Caco-2 (cell line): ENCODE results near the gene STAG2. TPM values are rescaled to one million over a fixed set of nuclear protein-coding genes. Genes with fewer than 3 reads are reported as not detected.

ENCODE experiments used
- BruUV-seq: library from RNA; stranded (reverse); fragments of 400-500 nt; replicated peaks from 2 replicates; lab custom pipeline; 2021; lab: Mats Ljungman, UMichigan
- CTCF ChIA-PET: fragments of 300-600 bp; sonication (Branson Sonifier 250); formaldehyde crosslinking; loops from one replicate; lab custom pipeline; 2022; ENCODE audit warnings: antibody characterized with exemption; lab: Charles Lee
- POLR2A ChIA-PET: fragments of 300-600 bp; sonication (Branson Sonifier 250); formaldehyde crosslinking; loops from one replicate; lab custom pipeline; 2022; ENCODE audit warnings: antibody characterized with exemption; lab: Charles Lee
- DNase-seq, 2 experiments: peaks; one replicate each; pipeline versions ENCODE4 v3.0.0 to v3.0.0-alpha.2; 2020 to 2022
- H3K27me3 ChIP-seq: replicated peaks from 2 replicates; pipeline ENCODE4 v1.6.0; 2011; ENCODE audit warnings: low read length; ENCODE audit not compliant: control insufficient read depth, insufficient read depth
- H3K36me3 ChIP-seq: 2 replicates; pipeline ENCODE4 v1.5.1; 2011; ENCODE audit warnings: low read length; ENCODE audit not compliant: control insufficient read depth, insufficient read depth
- H3K4me1 ChIP-seq: fragments of 250-450 bp; sonication (Bioruptor Pico); 2 replicates; pipeline ENCODE4 v1.5.1; 2020; ENCODE audit warnings: mild to moderate bottlenecking
- H3K4me3 ChIP-seq: 2 replicates; pipeline ENCODE4 v1.5.1; 2011; ENCODE audit warnings: low read depth, mild to moderate bottlenecking, control low read depth, low read length
- H3K9me3 ChIP-seq: fragments of 250-450 bp; sonication (Bioruptor Pico); 2 replicates; pipeline ENCODE4 v1.5.1; 2020; ENCODE audit warnings: mild to moderate bottlenecking, moderate library complexity
- H3K27ac Mint-ChIP-seq: one replicate; pipeline ENCODE4 v1.8.0; 2022; ENCODE audit warnings: mixed read lengths; ENCODE audit not compliant: unreplicated experiment
- H3K27me3 Mint-ChIP-seq: one replicate; pipeline ENCODE4 v1.8.0; 2022; ENCODE audit warnings: mixed read lengths; ENCODE audit not compliant: insufficient read depth, unreplicated experiment
- H3K36me3 Mint-ChIP-seq: one replicate; pipeline ENCODE4 v1.8.0; 2022; ENCODE audit warnings: mild to moderate bottlenecking, mixed read lengths; ENCODE audit not compliant: insufficient read depth, unreplicated experiment
- H3K4me1 Mint-ChIP-seq: one replicate; pipeline ENCODE4 v1.8.0; 2022; ENCODE audit warnings: low read depth, mixed read lengths; ENCODE audit not compliant: unreplicated experiment
- H3K4me3 Mint-ChIP-seq: one replicate; pipeline ENCODE4 v1.8.0; 2022; ENCODE audit warnings: mild to moderate bottlenecking, moderate library complexity, mixed read lengths; ENCODE audit not compliant: unreplicated experiment
- H3K9me3 Mint-ChIP-seq: one replicate; pipeline ENCODE4 v1.8.0; 2022; ENCODE audit warnings: mixed read lengths; ENCODE audit not compliant: unreplicated experiment
- intact Hi-C: fragments of 100-400 bp; cut with micrococcal nuclease; formaldehyde crosslinking; loops from one replicate; pipeline ENCODE4 v1.10.0; 2022; ENCODE audit not compliant: unreplicated experiment
- total RNA-seq: library from RNA; stranded (reverse); gene quantifications from 2 replicates; pipeline ENCODE4 v1.2.3, GENCODE V29; 2022
- TF ChIP-seq, protein P1 (sequence below), 2 experiments: fragments of 200-600 bp in 1 of 2; IDR thresholded peaks; 1 replicate in 1 of 2; 2 replicates in 1 of 2; pipeline versions ENCODE4 v1.5.1 to v1.8.0; 2011 to 2022; ENCODE audit warnings: antibody characterized with exemption in 1 of 2, control low read depth in 1 of 2, inconsistent platforms in 1 of 2, low read depth in 1 of 2, low read length in 1 of 2, mild to moderate bottlenecking in 1 of 2, moderate library complexity in 1 of 2; ENCODE audit not compliant: insufficient read depth in 1 of 2, severe bottlenecking in 1 of 2, unreplicated experiment in 1 of 2

Gene STAG2
- total RNA-seq, 1 experiment from 2014 or later = 65.1 TPM

DNA sequence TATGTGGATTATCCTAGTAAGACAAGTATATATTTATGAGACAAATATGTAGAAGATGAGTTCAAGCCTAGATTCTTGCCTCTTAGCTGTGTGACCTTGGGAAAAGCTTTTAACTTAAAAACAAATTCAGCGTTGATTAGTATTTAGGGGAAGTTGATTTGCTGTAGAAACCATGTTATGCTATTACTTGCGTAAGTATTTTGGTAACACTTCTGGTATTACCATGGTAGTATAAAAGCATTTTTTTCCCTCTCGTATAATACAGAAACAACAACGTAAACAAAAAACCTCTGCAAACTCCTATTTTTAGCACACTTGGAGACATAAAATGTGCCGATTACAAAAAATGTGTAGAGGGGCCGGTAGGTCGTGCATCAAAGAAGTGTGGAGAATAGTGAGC, 33.2 kb downstream of the STAG2 start:
- Mint-ChIP-seq H3K4me3 (no peak overlapping the region), H3K27ac (no peak overlapping the region), H3K4me1 (peaks cover 6% of the 10 kb centered on the region), H3K27me3 (no peaks in the 10 kb centered on the region), H3K36me3 (no peaks in the 10 kb centered on the region), H3K9me3 (no peaks in the 10 kb centered on the region)
- no TSS peak for BruUV-seq
- Histone ChIP-seq H3K4me1 (0 out of 2 replicates have a peak, but pooled peaks cover 4% of the 10 kb centered on the region), H3K36me3 (no peaks in the 10 kb centered on the region), H3K4me3 (no peak overlapping the region), H3K9me3 (no peaks in the 10 kb centered on the region), H3K27me3 (no peaks in the 10 kb centered on the region)
- TF ChIP-seq, protein P1, sequence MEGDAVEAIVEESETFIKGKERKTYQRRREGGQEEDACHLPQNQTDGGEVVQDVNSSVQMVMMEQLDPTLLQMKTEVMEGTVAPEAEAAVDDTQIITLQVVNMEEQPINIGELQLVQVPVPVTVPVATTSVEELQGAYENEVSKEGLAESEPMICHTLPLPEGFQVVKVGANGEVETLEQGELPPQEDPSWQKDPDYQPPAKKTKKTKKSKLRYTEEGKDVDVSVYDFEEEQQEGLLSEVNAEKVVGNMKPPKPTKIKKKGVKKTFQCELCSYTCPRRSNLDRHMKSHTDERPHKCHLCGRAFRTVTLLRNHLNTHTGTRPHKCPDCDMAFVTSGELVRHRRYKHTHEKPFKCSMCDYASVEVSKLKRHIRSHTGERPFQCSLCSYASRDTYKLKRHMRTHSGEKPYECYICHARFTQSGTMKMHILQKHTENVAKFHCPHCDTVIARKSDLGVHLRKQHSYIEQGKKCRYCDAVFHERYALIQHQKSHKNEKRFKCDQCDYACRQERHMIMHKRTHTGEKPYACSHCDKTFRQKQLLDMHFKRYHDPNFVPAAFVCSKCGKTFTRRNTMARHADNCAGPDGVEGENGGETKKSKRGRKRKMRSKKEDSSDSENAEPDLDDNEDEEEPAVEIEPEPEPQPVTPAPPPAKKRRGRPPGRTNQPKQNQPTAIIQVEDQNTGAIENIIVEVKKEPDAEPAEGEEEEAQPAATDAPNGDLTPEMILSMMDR (IDR thresholded peaks at IDR 0.05; ENCODE audit: insufficient read depth in 1 of 2, low read depth in 1 of 2, low read length in 1 of 2, severe bottlenecking in 1 of 2, unreplicated experiment in 1 of 2) = no peak
- DNase-seq = no peak
- intact Hi-C loops = no loop called here
- CTCF ChIA-PET = no interaction called here
- POLR2A ChIA-PET = no interaction called here

DNA sequence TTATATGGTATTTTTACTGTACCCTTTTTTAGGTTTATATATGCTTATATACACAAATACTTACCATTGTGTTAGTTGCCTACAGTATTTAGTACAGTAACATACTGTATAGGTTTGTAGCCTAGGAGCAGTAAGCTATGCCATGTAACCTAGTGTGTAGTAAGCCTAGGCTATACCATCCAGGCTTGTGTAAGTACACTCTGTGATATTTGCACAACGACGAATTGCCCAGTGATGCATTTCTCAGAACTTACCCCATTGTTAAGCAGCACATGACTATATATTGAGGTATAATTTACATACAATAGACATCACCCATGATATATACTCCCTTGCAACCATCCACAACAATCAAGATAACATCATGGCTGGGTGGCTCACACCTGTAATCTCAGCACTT, 40.1 kb downstream of the STAG2 start:
- Mint-ChIP-seq H3K27ac (no peak overlapping the region), H3K27me3 (no peaks in the 10 kb centered on the region), H3K4me3 (no peak overlapping the region), H3K4me1 (no peaks in the 10 kb centered on the region), H3K36me3 (no peaks in the 10 kb centered on the region), H3K9me3 (no peaks in the 10 kb centered on the region)
- intact Hi-C loops = no loop called here
- TF ChIP-seq, protein P1 (IDR thresholded peaks at IDR 0.05; ENCODE audit: insufficient read depth in 1 of 2, low read depth in 1 of 2, low read length in 1 of 2, severe bottlenecking in 1 of 2, unreplicated experiment in 1 of 2) = no peak
- H3K36me3 ChIP-seq = no peaks in the 10 kb centered on the region
- CTCF ChIA-PET = no interaction called here
- no peaks in the 10 kb centered on the region for H3K9me3 ChIP-seq
- no TSS peak for BruUV-seq
- no peak for DNase-seq
- POLR2A ChIA-PET = no interaction called here
- no peak overlapping the region for H3K4me3 ChIP-seq
- H3K27me3 ChIP-seq = no peaks in the 10 kb centered on the region
- H3K4me1 ChIP-seq = no peaks in the 10 kb centered on the region

DNA sequence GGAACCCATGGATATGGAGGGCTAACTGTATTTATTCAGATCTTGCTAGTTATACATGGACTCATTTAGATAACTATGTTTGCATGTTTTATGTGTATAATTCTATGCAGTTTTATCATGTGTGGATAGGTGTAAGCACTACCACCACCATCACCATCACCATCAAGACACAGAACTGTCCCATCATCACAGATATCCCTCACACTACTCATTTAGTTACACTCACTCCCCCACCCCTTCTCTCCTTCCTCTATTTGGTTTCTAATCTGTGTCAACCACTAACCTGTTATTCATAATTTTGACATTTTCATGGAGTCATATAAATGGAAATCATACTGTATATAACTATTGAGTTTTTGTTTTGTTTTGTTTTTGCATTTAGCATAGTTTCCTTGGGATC, 43.7 kb downstream of the STAG2 start:
- CTCF ChIA-PET = no interaction called here
- Histone ChIP-seq H3K4me1 (no peaks in the 10 kb centered on the region), H3K36me3 (no peaks in the 10 kb centered on the region), H3K9me3 (no peaks in the 10 kb centered on the region), H3K4me3 (no peak overlapping the region), H3K27me3 (no peaks in the 10 kb centered on the region)
- intact Hi-C loops = no loop called here
- H3K4me1 Mint-ChIP-seq = no peaks in the 10 kb centered on the region
- H3K36me3 Mint-ChIP-seq = no peaks in the 10 kb centered on the region
- no peaks in the 10 kb centered on the region for H3K9me3 Mint-ChIP-seq
- H3K27ac Mint-ChIP-seq = no peak overlapping the region
- H3K4me3 Mint-ChIP-seq = no peak overlapping the region
- POLR2A ChIA-PET = no interaction called here
- H3K27me3 Mint-ChIP-seq = no peaks in the 10 kb centered on the region
- BruUV-seq = no TSS peak
- DNase-seq = no peak
- TF ChIP-seq, protein P1 (IDR thresholded peaks at IDR 0.05; ENCODE audit: insufficient read depth in 1 of 2, low read depth in 1 of 2, low read length in 1 of 2, severe bottlenecking in 1 of 2, unreplicated experiment in 1 of 2) = no peak
